K562 (cell line): ENCODE data around the gene CD9. TPM values are rescaled to one million over a fixed set of nuclear protein-coding genes. Genes with fewer than 3 reads are reported as not detected.

Experiments
- ATAC-seq: fragments of 200-7000 bp; cut with Tn5 transposase; 3 replicates; pipeline ENCODE4 v1.9.1; 2020; ENCODE audit warnings: moderate library complexity
- BruUV-seq: library from RNA; stranded (reverse); fragments of 400-500 nt; replicated peaks from 2 replicates; lab custom pipeline; 2021; lab: Mats Ljungman, UMichigan
- CTCF ChIA-PET: fragments of 300-600 bp; formaldehyde crosslinking; extraction: SDS; loops from one replicate; lab custom pipeline; 2021; ENCODE audit warnings: low intra/inter-chr PET ratio; lab: Yijun Ruan, JAX
- POLR2A ChIA-PET: fragments of 300-600, 350-650 bp; sonication (Branson Sonifier 250); formaldehyde crosslinking; extraction: SDS; loops from one replicate; lab custom pipeline; 2021; ENCODE audit warnings: antibody characterized with exemption, inconsistent platforms; lab: Yijun Ruan, JAX
- DNase-seq, 4 experiments: peaks; one replicate each; pipeline versions ENCODE4 v3.0.0 to v3.0.0-alpha.2; 2011 to 2018; ENCODE audit warnings: low spot score in 3 of 4, mixed read lengths in 3 of 4; ENCODE audit errors: extremely low read depth in 1 of 4
- FAIRE-seq: peaks from 2 replicates; lab custom pipeline; 2011; peaks lifted over from hg19 to GRCh38; lab: Jason Lieb, UNC
- H2AFZ ChIP-seq: 2 replicates; pipeline ENCODE4 v1.6.0; 2011; ENCODE audit warnings: low read depth, low read length, control low read depth, inconsistent platforms
- H3K27ac ChIP-seq: fragments of 200-600 bp; 3 replicates; pipeline ENCODE4 v1.8.0; 2011; ENCODE audit warnings: low read depth, mild to moderate bottlenecking, control low read depth, inconsistent platforms, low read length, moderate library complexity, mixed read lengths; ENCODE audit errors: extremely low read depth
- H3K27me3 ChIP-seq, 2 experiments: fragments of 300-600 bp in 1 of 2; 2 replicates in 1 of 2; 3 replicates in 1 of 2; pipeline versions ENCODE4 v1.6.0 to v1.8.0; 2011; ENCODE audit warnings: inconsistent platforms in 2 of 2, low read length in 2 of 2, mild to moderate bottlenecking in 1 of 2, mixed read lengths in 1 of 2, moderate library complexity in 1 of 2; ENCODE audit not compliant: control insufficient read depth in 2 of 2, insufficient read depth in 2 of 2
- H3K36me3 ChIP-seq: fragments of 300-600 bp; 3 replicates; pipeline ENCODE4 v1.8.0; 2011; ENCODE audit warnings: mild to moderate bottlenecking, low read length, inconsistent platforms; ENCODE audit not compliant: control insufficient read depth, insufficient read depth
- H3K4me1 ChIP-seq, 2 experiments: fragments of 200-600 bp in 1 of 2; replicated peaks in 1 of 2; 2 replicates in 1 of 2; 3 replicates in 1 of 2; pipeline versions ENCODE4 v1.5.1 to v1.8.0; 2011; ENCODE audit warnings: inconsistent platforms in 2 of 2, low read length in 2 of 2, mild to moderate bottlenecking in 1 of 2, mixed read lengths in 1 of 2, moderate library complexity in 1 of 2; ENCODE audit not compliant: control insufficient read depth in 2 of 2, insufficient read depth in 2 of 2
- H3K4me2 ChIP-seq: 2 replicates; pipeline ENCODE4 v1.6.1; 2011; ENCODE audit warnings: low read length, control low read depth, inconsistent platforms, mixed read lengths; ENCODE audit not compliant: insufficient read depth
- H3K4me3 ChIP-seq: fragments of 200-600 bp; sonication (generic), shearing (Covaris generic); 2 replicates; pipeline ENCODE4 v1.5.1; 2016; ENCODE audit warnings: control low read depth, inconsistent platforms
- H3K79me2 ChIP-seq: fragments of 200-600 bp; 3 replicates; pipeline ENCODE4 v1.8.0; 2011; ENCODE audit warnings: low read length, inconsistent platforms; ENCODE audit not compliant: control insufficient read depth, insufficient read depth
- H3K9ac ChIP-seq, 2 experiments: 2 replicates each; pipeline versions ENCODE4 v1.6.0 to v1.6.1; 2011; ENCODE audit warnings: low read depth in 2 of 2, low read length in 2 of 2, control low read depth in 1 of 2, inconsistent platforms in 1 of 2, mild to moderate bottlenecking in 1 of 2, mixed read lengths in 1 of 2; ENCODE audit not compliant: insufficient read depth in 1 of 2
- H3K9me1 ChIP-seq: one replicate; pipeline ENCODE4 v1.6.0; 2011; ENCODE audit warnings: inconsistent platforms, mild to moderate bottlenecking, low read length, moderate library complexity; ENCODE audit not compliant: control insufficient read depth, insufficient read depth
- H3K9me3 ChIP-seq: replicated peaks from 2 replicates; pipeline ENCODE4 v1.5.1; 2011; ENCODE audit warnings: low read depth, low read length, inconsistent platforms; ENCODE audit not compliant: control insufficient read depth, insufficient read depth
- H4K20me1 ChIP-seq: replicated peaks from 2 replicates; pipeline ENCODE4 v1.6.1; 2011; ENCODE audit warnings: low read length, inconsistent platforms, mixed read lengths; ENCODE audit not compliant: control insufficient read depth, insufficient read depth
- CAMTA2 ChIP-seq: fragments of 250-450 bp; sonication (Bioruptor Pico); conservative IDR thresholded peaks from 2 replicates; pipeline ENCODE4 v1.5.1; 2022
- CHAMP1 ChIP-seq: fragments of 450-650 bp; IDR thresholded peaks from 2 replicates; pipeline ENCODE4 v1.6.1; 2016; ENCODE audit warnings: mild to moderate bottlenecking
- HOXB6 ChIP-seq: fragments of 250-450 bp; sonication (Bioruptor Pico); IDR thresholded peaks from 2 replicates; pipeline ENCODE4 v1.5.1; 2022; ENCODE audit warnings: mild to moderate bottlenecking, borderline replicate concordance
- HSF4 ChIP-seq: fragments of 250-450 bp; sonication (Bioruptor Pico); IDR thresholded peaks from 2 replicates; pipeline ENCODE4 v2.1.2; 2022; ENCODE audit warnings: mild to moderate bottlenecking, moderate library complexity, borderline replicate concordance
- MAZ ChIP-seq, 2 experiments: fragments of 450-650 bp in 1 of 2; sonication (generic) in 1 of 2; formaldehyde crosslinking; IDR thresholded peaks in 1 of 2; conservative IDR thresholded peaks in 1 of 2; 2 replicates each; pipeline versions ENCODE4 v1.4.0 to v1.5.0; 2020; ENCODE audit warnings: mild to moderate bottlenecking in 1 of 2, missing genetic modification reagents in 1 of 2
- PCBP1 ChIP-seq: fragments of 200-400 bp; formaldehyde crosslinking; IDR thresholded peaks from 2 replicates; pipeline ENCODE4 v1.6.1; 2018; ENCODE audit warnings: mild to moderate bottlenecking, low read depth, low read length; ENCODE audit not compliant: poor library complexity, severe bottlenecking
- ZBED1 ChIP-seq: IDR thresholded peaks from 2 replicates; pipeline ENCODE4 v1.6.1; 2014
- ZKSCAN8 ChIP-seq: fragments of 200-800 bp; sonication (Bioruptor generic); IDR thresholded peaks from 2 replicates; pipeline ENCODE4 v1.6.1; 2016; ENCODE audit warnings: missing genetic modification characterization, missing compliant biosample characterization
- ZNF444 ChIP-seq: fragments of 250-450 bp; sonication (Bioruptor Pico); IDR thresholded peaks from 2 replicates; pipeline ENCODE4 v1.4.0; 2020; ENCODE audit warnings: mild to moderate bottlenecking, moderate library complexity
- ZNF507 ChIP-seq: conservative IDR thresholded peaks from 2 replicates; pipeline ENCODE4 v1.6.1; 2017; ENCODE audit warnings: missing genetic modification characterization, missing compliant biosample characterization
- WGBS: fragments of 100-300 bp; shearing (Covaris generic); methylation state at CpG from one replicate; pipeline ENCODE4 v1.1.6; 2016; ENCODE audit warnings: low coverage, mixed read lengths; ENCODE audit not compliant: insufficient coverage; ENCODE audit errors: missing lambda C conversion rate; 5-methylcytosine and 5-hydroxymethylcytosine counted together
- in situ Hi-C: fragments of 300-500 bp; cut with MboI; formaldehyde crosslinking; loops from 4 replicates; pipeline ENCODE4 v1.15.0; 2018; ENCODE audit warnings: inconsistent platforms, mixed read lengths
- intact Hi-C: fragments of 100-400 bp; cut with micrococcal nuclease; formaldehyde crosslinking; loops from 2 replicates; pipeline ENCODE4 v1.14.2; 2022
- polyA plus RNA-seq, 8 experiments: library from polyadenylated mRNA; depleted of rRNA in 4 of 8; stranded (reverse) in 5 of 8; unstranded in 3 of 8; fragments of >200 nt; fragmentation: Nextera tagmentation in 2 of 8; fragmentation: Illumina TruSeq in 1 of 8; extraction: Ambion mirVana in 2 of 8; extraction: Trizol in 1 of 8; gene quantifications; 2 replicates each; pipeline versions ENCODE4 v1.2.1 to v1.2.3, GENCODE V29; 2011 to 2014; ENCODE audit warnings: inconsistent platforms in 1 of 8, missing spikeins in 1 of 8
- total RNA-seq, 7 experiments: library from RNA; depleted of rRNA in 6 of 7; stranded (reverse); fragments of >200 nt in 6 of 7; fragmentation: Illumina TruSeq in 2 of 7; extraction: Trizol in 2 of 7; gene quantifications; 2 replicates each; pipeline versions ENCODE4 v1.2.1 to v1.2.3, GENCODE V29; 2011 to 2021; ENCODE audit warnings: low replicate concordance in 1 of 7
- TF ChIP-seq, protein P1 (sequence below): IDR thresholded peaks from 2 replicates; pipeline ENCODE4 v1.6.1; 2016; ENCODE audit warnings: missing genetic modification characterization, missing compliant biosample characterization

CD9 gene
- total and polyA plus RNA-seq, 9 of the 15 experiments (the other 6 are each of a cell fraction or from before 2014, with no cell fraction given): 0.43 to 5.6 (median 0.62) TPM

DNA sequence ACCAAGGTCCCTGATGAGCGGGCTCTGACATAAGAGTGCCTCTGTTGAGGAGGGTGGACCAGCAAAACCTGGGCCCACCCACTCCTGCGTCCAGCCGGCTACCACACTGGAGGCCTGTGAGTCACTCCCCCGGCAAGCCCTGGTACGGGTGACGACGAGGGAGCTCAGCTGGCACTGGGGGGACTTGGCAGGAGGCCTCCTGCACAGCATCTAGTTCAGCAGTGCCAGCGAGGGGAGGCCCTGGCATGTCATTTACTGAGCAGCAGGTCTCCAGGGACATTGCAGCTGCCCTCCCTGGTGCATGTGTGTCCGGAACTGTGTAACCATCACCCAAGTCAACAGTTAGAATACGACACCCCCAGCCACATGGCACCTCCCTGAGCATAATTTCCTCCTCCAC, 24.4 kb downstream of the CD9 start:
- CTCF ChIA-PET: no interaction called here
- DNase-seq: no peak
- Histone ChIP-seq H3K9me1 (no peaks in the 10 kb centered on the region), H3K4me3 (no peak overlapping the region), H3K27me3 (peaks cover 26 to 69% of the 10 kb centered on the region in 2 experiments), H3K4me2 (no peak overlapping the region), H3K79me2 (no peaks in the 10 kb centered on the region), H2AFZ (no peak overlapping the region), H4K20me1 (no peaks in the 10 kb centered on the region), H3K4me1 (peaks cover 2 to 5% of the 10 kb centered on the region in 2 experiments; a peak in 4 of 5 replicates), H3K9ac (no peak overlapping the region), H3K27ac (no peak overlapping the region), H3K9me3 (no peaks in the 10 kb centered on the region), H3K36me3 (no peaks in the 10 kb centered on the region)
- 4% methylated on average over 7 of the region's 10 CpGs for WGBS
- no peak for FAIRE-seq
- no TSS peak for BruUV-seq
- no peak for TF ChIP-seq PCBP1
- no peak for TF ChIP-seq HSF4
- TF ChIP-seq ZNF444 (CRISPR knock-in tag): no peak
- ATAC-seq: no peak
- POLR2A ChIA-PET: interaction anchor here (0.6 kb wide), 1 partner anchor 9 kb away, joined by 3 read pairs; no protein-coding TSS in a partner anchor
- intact Hi-C loops: no loop called here
- in situ Hi-C loops: no loop called here

DNA sequence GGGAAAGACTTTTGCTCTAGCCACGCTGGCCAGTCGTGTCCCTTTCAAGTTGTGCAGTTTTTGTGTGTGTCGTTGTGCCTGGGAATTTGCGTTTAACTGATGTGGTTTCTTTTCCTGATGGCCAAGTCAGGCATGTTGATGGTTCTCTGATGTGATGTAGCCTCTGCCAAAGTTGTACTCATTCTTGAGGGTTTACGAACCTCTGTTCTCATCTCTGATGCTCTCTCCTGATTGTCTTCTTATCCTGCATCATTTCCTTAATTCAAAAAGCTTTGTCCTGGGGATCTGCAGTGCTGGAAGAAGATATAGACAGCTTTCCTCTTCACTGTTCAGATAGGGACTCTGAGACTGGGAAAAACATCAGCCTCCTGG, 25.4 kb downstream of the CD9 start:
- FAIRE-seq (no peak), ATAC-seq (no peak), DNase-seq (no peak)
- BruUV-seq: no TSS peak
- WGBS: 0% methylated on average over 5 of the region's 5 CpGs
- Histone ChIP-seq H3K36me3 (no peaks in the 10 kb centered on the region), H3K9me3 (no peaks in the 10 kb centered on the region), H3K27me3 (peaks cover 23 to 70% of the 10 kb centered on the region in 2 experiments), H2AFZ (no peak overlapping the region), H3K27ac (no peak overlapping the region), H3K4me3 (no peak overlapping the region), H3K4me1 (peaks cover 2 to 5% of the 10 kb centered on the region in 2 experiments; a peak in 4 of 5 replicates), H3K4me2 (no peak overlapping the region), H3K79me2 (no peaks in the 10 kb centered on the region), H3K9ac (no peak overlapping the region), H3K9me1 (no peaks in the 10 kb centered on the region), H4K20me1 (no peaks in the 10 kb centered on the region)
- POLR2A ChIA-PET: interaction anchor here (0.6 to 0.9 kb wide), 2 partner anchors 13 to 111 kb away, joined by 3 read pairs; no protein-coding TSS in a partner anchor
- CTCF ChIA-PET: no interaction called here
- intact Hi-C loops: no loop called here
- in situ Hi-C loops: no loop called here
- TF ChIP-seq CHAMP1 (no peak), CAMTA2 (CRISPR knock-in tag) (no peak), HOXB6 (CRISPR knock-in tag) (no peak), MAZ (CRISPR knock-in tag; conservative IDR thresholded peaks at IDR 0.05 in 1 of 2, IDR thresholded peaks at IDR 0.05 in 1 of 2) (no peak), ZKSCAN8 (CRISPR knock-in tag) (no peak), ZBED1 (no peak), ZNF507 (tag) (no peak)
- TF ChIP-seq, protein P1, sequence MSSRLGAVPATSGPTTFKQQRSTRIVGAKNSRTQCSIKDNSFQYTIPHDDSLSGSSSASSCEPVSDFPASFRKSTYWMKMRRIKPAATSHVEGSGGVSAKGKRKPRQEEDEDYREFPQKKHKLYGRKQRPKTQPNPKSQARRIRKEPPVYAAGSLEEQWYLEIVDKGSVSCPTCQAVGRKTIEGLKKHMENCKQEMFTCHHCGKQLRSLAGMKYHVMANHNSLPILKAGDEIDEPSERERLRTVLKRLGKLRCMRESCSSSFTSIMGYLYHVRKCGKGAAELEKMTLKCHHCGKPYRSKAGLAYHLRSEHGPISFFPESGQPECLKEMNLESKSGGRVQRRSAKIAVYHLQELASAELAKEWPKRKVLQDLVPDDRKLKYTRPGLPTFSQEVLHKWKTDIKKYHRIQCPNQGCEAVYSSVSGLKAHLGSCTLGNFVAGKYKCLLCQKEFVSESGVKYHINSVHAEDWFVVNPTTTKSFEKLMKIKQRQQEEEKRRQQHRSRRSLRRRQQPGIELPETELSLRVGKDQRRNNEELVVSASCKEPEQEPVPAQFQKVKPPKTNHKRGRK (tag): no peak
